ENCODE results near the gene ATCAY.
"Not testable (repeated sequence)": the region's sequence is repeated elsewhere in the genome, so short reads cannot be mapped to it uniquely, and the experiment has no call there.

ATCAY gene

GRCh38 chr19:3857449-3858003, 23.0 kb upstream of the ATCAY start:
- no peak for DNase-seq

GRCh38 chr19:3860499-3860898, 20.0 kb upstream of the ATCAY start:
- no peak for DNase-seq

GRCh38 chr19:3862826-3863500, 17.5 kb upstream of the ATCAY start:
- DNase-seq = no peak

GRCh38 chr19:3863648-3864047, 16.8 kb upstream of the ATCAY start:
- DNase-seq = no peak

GRCh38 chr19:3866910-3867638, 13.4 kb upstream of the ATCAY start:
- no peak for DNase-seq

GRCh38 chr19:3867971-3868769, 12.3 kb upstream of the ATCAY start:
- DNase-seq = no peak

GRCh38 chr19:3868770-3869456, 11.6 kb upstream of the ATCAY start, which contains the start of gene ZFR2:
Gene ZFR2 (minus strand): TSS chr19:3869038. CDS start chr19:3869017, 21 bp downstream.
- DNase-seq = no peak

- DNase-seq = no peak
Measured at GRCh38 chr19:3873151-3873550, 7.3 kb upstream of the ATCAY start.

GRCh38 chr19:3874695-3875094, 5.8 kb upstream of the ATCAY start:
- not testable (repeated sequence) for DNase-seq

GRCh38 chr19:3879656-3880055, 829 bp upstream of the ATCAY start:
- DNase-seq = no peak

- DNase-seq = no peak
Measured at GRCh38 chr19:3881272-3882040, 971 bp downstream of the ATCAY start.

- no peak for DNase-seq
Measured at GRCh38 chr19:3882041-3882384, 1.5 kb downstream of the ATCAY start.

- no peak for DNase-seq
Measured at GRCh38 chr19:3890591-3890990, 10.1 kb downstream of the ATCAY start.

- DNase-seq = no peak
Measured at GRCh38 chr19:3893509-3894179, 13.2 kb downstream of the ATCAY start.

- not testable (repeated sequence) for DNase-seq
Measured at GRCh38 chr19:3894959-3895358, 14.5 kb downstream of the ATCAY start.

GRCh38 chr19:3895788-3896187, 15.3 kb downstream of the ATCAY start:
- no peak for DNase-seq

GRCh38 chr19:3897936-3898335, 17.5 kb downstream of the ATCAY start:
- no peak for DNase-seq

- DNase-seq = no peak
Measured at GRCh38 chr19:3898426-3898825, 17.9 kb downstream of the ATCAY start.

- DNase-seq = no peak
Measured at GRCh38 chr19:3899531-3900294, 19.2 kb downstream of the ATCAY start.

GRCh38 chr19:3902317-3902973, 22.0 kb downstream of the ATCAY start:
- no peak for DNase-seq
